ENCODE results near the gene GTPBP2. TPM values are rescaled to one million over a fixed set of nuclear protein-coding genes. Genes with fewer than 3 reads are reported as not detected.

The GTPBP2 gene
- total and polyA plus RNA-seq, 10 of the 15 experiments (the other 5 are each of a cell fraction or from before 2014, with no cell fraction given) = 5.9 to 63.4 (median 39.8) TPM

DNA sequence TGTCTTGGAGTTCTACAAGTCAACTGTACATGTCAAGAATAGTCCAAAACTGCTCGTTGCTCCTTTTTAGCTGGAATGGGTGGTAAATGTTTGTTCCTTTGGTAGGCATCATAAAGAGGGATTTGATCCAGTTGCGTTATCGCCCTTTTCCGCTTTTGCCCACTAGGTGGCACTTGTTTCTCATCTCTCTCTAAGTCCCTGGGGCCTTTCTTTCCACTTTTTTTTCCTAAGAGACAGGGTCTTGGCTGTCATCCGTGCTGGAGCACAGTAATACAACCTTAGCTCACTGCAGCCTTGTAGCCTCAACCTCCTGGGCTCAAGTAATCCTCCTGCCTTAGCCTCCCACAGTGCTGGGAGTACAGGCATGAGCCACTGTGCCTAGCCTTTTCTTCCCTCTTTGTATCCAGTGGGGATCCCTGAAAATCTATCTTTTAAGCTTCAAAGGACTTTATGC is 20.7 kb downstream of the GTPBP2 start (continued):
- no peak for TF ChIP-seq MYC (IDR thresholded peaks at IDR 0.05; ENCODE audit: insufficient read depth, insufficient read length, insufficient replicate concordance, low read length, severe bottlenecking)
- peak; percentile 61 for TF ChIP-seq RAD21 (IDR thresholded peaks at IDR 0.05; ENCODE audit: insufficient read depth, low read depth, low read length)
- TF ChIP-seq, protein P1, sequence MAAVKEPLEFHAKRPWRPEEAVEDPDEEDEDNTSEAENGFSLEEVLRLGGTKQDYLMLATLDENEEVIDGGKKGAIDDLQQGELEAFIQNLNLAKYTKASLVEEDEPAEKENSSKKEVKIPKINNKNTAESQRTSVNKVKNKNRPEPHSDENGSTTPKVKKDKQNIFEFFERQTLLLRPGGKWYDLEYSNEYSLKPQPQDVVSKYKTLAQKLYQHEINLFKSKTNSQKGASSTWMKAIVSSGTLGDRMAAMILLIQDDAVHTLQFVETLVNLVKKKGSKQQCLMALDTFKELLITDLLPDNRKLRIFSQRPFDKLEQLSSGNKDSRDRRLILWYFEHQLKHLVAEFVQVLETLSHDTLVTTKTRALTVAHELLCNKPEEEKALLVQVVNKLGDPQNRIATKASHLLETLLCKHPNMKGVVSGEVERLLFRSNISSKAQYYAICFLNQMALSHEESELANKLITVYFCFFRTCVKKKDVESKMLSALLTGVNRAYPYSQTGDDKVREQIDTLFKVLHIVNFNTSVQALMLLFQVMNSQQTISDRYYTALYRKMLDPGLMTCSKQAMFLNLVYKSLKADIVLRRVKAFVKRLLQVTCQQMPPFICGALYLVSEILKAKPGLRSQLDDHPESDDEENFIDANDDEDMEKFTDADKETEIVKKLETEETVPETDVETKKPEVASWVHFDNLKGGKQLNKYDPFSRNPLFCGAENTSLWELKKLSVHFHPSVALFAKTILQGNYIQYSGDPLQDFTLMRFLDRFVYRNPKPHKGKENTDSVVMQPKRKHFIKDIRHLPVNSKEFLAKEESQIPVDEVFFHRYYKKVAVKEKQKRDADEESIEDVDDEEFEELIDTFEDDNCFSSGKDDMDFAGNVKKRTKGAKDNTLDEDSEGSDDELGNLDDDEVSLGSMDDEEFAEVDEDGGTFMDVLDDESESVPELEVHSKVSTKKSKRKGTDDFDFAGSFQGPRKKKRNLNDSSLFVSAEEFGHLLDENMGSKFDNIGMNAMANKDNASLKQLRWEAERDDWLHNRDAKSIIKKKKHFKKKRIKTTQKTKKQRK (IDR thresholded peaks at IDR 0.05; ENCODE audit: low read depth, low read length) = no peak
- TF ChIP-seq, protein P2, sequence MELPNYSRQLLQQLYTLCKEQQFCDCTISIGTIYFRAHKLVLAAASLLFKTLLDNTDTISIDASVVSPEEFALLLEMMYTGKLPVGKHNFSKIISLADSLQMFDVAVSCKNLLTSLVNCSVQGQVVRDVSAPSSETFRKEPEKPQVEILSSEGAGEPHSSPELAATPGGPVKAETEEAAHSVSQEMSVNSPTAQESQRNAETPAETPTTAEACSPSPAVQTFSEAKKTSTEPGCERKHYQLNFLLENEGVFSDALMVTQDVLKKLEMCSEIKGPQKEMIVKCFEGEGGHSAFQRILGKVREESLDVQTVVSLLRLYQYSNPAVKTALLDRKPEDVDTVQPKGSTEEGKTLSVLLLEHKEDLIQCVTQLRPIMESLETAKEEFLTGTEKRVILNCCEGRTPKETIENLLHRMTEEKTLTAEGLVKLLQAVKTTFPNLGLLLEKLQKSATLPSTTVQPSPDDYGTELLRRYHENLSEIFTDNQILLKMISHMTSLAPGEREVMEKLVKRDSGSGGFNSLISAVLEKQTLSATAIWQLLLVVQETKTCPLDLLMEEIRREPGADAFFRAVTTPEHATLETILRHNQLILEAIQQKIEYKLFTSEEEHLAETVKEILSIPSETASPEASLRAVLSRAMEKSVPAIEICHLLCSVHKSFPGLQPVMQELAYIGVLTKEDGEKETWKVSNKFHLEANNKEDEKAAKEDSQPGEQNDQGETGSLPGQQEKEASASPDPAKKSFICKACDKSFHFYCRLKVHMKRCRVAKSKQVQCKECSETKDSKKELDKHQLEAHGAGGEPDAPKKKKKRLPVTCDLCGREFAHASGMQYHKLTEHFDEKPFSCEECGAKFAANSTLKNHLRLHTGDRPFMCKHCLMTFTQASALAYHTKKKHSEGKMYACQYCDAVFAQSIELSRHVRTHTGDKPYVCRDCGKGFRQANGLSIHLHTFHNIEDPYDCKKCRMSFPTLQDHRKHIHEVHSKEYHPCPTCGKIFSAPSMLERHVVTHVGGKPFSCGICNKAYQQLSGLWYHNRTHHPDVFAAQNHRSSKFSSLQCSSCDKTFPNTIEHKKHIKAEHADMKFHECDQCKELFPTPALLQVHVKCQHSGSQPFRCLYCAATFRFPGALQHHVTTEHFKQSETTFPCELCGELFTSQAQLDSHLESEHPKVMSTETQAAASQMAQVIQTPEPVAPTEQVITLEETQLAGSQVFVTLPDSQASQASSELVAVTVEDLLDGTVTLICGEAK (IDR thresholded peaks at IDR 0.05; ENCODE audit: borderline replicate concordance) = no peak
- peak; percentile 42; the same call in 1 of the 2 replicates for TF ChIP-seq SMC3 (IDR thresholded peaks at IDR 0.05; ENCODE audit: borderline replicate concordance, low read length)
- 0 out of 2 replicates have a peak, but pooled peaks have one; percentile 51 for TF ChIP-seq ZNF384 (IDR thresholded peaks at IDR 0.05; ENCODE audit: borderline replicate concordance, low read depth, low read length)
- no peak for TF ChIP-seq ZNF217 (IDR thresholded peaks at IDR 0.05)
- no peak for TF ChIP-seq BRCA1 (IDR thresholded peaks at IDR 0.05; ENCODE audit: low read depth, low read length)
- no peak for TF ChIP-seq TCF12 (IDR thresholded peaks at IDR 0.05; ENCODE audit: low read depth, low read length)

Measured in GM12878 (cell line).